Fibroblast of lung (primary cell): ENCODE results near the gene CCSER2. TPM values are rescaled to one million over a fixed set of nuclear protein-coding genes. Genes with fewer than 3 reads are reported as not detected.

ENCODE experiments used
- DNase-seq, 2 donors: peaks; one replicate each; pipeline versions ENCODE4 v3.0.0 to v3.0.0-alpha.2; 2010; ENCODE audit warnings: low read depth in 2 of 2
- H2AFZ ChIP-seq: 2 replicates; pipeline ENCODE4 v1.5.1; 2012; ENCODE audit warnings: low read length, control low read depth, inconsistent platforms
- H3K27ac ChIP-seq: 2 replicates; pipeline ENCODE4 v1.5.1; 2011; ENCODE audit warnings: low read length, control low read depth; ENCODE audit not compliant: insufficient read depth
- H3K27me3 ChIP-seq: 2 replicates; pipeline ENCODE4 v1.5.1; 2011; ENCODE audit warnings: mild to moderate bottlenecking, low read length; ENCODE audit not compliant: control insufficient read depth, insufficient read depth
- H3K36me3 ChIP-seq: 2 replicates; pipeline ENCODE4 v1.5.1; 2011; ENCODE audit warnings: low read length; ENCODE audit not compliant: control insufficient read depth, insufficient read depth
- H3K4me1 ChIP-seq: 2 replicates; pipeline ENCODE4 v1.5.1; 2011; ENCODE audit warnings: low read length; ENCODE audit not compliant: control insufficient read depth, insufficient read depth; ENCODE audit errors: extremely low read depth
- H3K4me2 ChIP-seq: 2 replicates; pipeline ENCODE4 v1.5.1; 2011; ENCODE audit warnings: low read length, control low read depth; ENCODE audit not compliant: insufficient read depth; ENCODE audit errors: extremely low read depth
- H3K4me3 ChIP-seq, 4 experiments: fragments of 200-600 bp in 1 of 4; sonication (generic) in 1 of 4; replicated peaks in 1 of 4; 2 replicates each; pipeline ENCODE4 v1.5.1; 2011 to 2016; ENCODE audit warnings: low read length in 4 of 4, low read depth in 3 of 4, mild to moderate bottlenecking in 3 of 4, control low read depth in 2 of 4, inconsistent platforms in 1 of 4, mixed read lengths in 1 of 4; ENCODE audit not compliant: insufficient read depth in 1 of 4; ENCODE audit errors: control extremely low read depth in 1 of 4
- H3K79me2 ChIP-seq: 2 replicates; pipeline ENCODE4 v1.5.1; 2012; ENCODE audit warnings: mild to moderate bottlenecking, low read length, inconsistent platforms; ENCODE audit not compliant: control insufficient read depth, insufficient read depth
- H3K9ac ChIP-seq: 2 replicates; pipeline ENCODE4 v1.5.1; 2011; ENCODE audit warnings: mild to moderate bottlenecking, low read length, control low read depth; ENCODE audit not compliant: insufficient read depth
- H3K9me3 ChIP-seq: 2 replicates; pipeline ENCODE4 v1.5.1; 2012; ENCODE audit warnings: low read depth, low read length; ENCODE audit not compliant: control insufficient read depth, insufficient read depth
- H4K20me1 ChIP-seq: 2 replicates; pipeline ENCODE4 v1.5.1; 2011; ENCODE audit warnings: low read length; ENCODE audit not compliant: control insufficient read depth, insufficient read depth; ENCODE audit errors: extremely low read depth
- CTCF ChIP-seq, 2 donors: IDR thresholded peaks in 1 of 2; conservative IDR thresholded peaks in 1 of 2; 1 replicate in 1 of 2; 2 replicates in 1 of 2; pipeline ENCODE4 v1.5.1; 2011 to 2012; ENCODE audit warnings: low read length in 2 of 2, control low read depth in 1 of 2, inconsistent platforms in 1 of 2, low read depth in 1 of 2, mild to moderate bottlenecking in 1 of 2
- EZH2 ChIP-seq: IDR thresholded peaks from 2 replicates; pipeline ENCODE4 v1.5.1; 2012; ENCODE audit warnings: low read length, control low read depth, mild to moderate bottlenecking; ENCODE audit errors: missing control alignments
- polyA plus RNA-seq, 2 donors: library from polyadenylated mRNA; depleted of rRNA in 1 of 2; stranded (reverse) in 1 of 2; unstranded in 1 of 2; fragments of >200 nt; gene quantifications; 2 replicates each; pipeline ENCODE4 v1.2.1, GENCODE V29; 2011 to 2012; ENCODE audit warnings: missing spikeins in 1 of 2
- total RNA-seq: library from RNA; depleted of rRNA; stranded (reverse); fragments of >200 nt; gene quantifications from 2 replicates; pipeline ENCODE4 v1.2.1, GENCODE V29; 2014

CCSER2 gene
- total and polyA plus RNA-seq, 2 donors (not counting 1 experiment from before 2014, with no cell fraction given), result 28.2 to 65.4 TPM

GRCh38 chr10:84452003-84452402 lies 123.6 kb downstream of the CCSER2 start:
- no peak overlapping the region for H3K9ac ChIP-seq
- peak in 1 of 2 donors; percentile 42 for DNase-seq
- no peak overlapping the region for H2AFZ ChIP-seq
- no peaks in the 10 kb centered on the region for H3K9me3 ChIP-seq
- no peak for TF ChIP-seq EZH2
- no peak for TF ChIP-seq CTCF (conservative IDR thresholded peaks at IDR 0.05 in 1 of 2, IDR thresholded peaks at IDR 0.05 in 1 of 2; ENCODE audit: low read depth in 1 of 2, low read length in 2 of 2)
- no peak overlapping the region for H3K4me2 ChIP-seq
- no peak overlapping the region for H3K4me3 ChIP-seq
- peaks cover 2% of the 10 kb centered on the region for H3K36me3 ChIP-seq
- no peak overlapping the region for H3K27ac ChIP-seq
- no peaks in the 10 kb centered on the region for H3K27me3 ChIP-seq
- H3K79me2 ChIP-seq, result no peaks in the 10 kb centered on the region
- no peaks in the 10 kb centered on the region for H4K20me1 ChIP-seq
- H3K4me1 ChIP-seq, result no peaks in the 10 kb centered on the region

- TF ChIP-seq EZH2 (no peak), CTCF (conservative IDR thresholded peaks at IDR 0.05 in 1 of 2, IDR thresholded peaks at IDR 0.05 in 1 of 2; ENCODE audit: low read depth in 1 of 2, low read length in 2 of 2) (no peak)
- Histone ChIP-seq H3K27me3 (no peaks in the 10 kb centered on the region), H3K9ac (no peak overlapping the region), H3K9me3 (no peaks in the 10 kb centered on the region), H3K27ac (no peak overlapping the region), H3K79me2 (no peaks in the 10 kb centered on the region), H3K4me3 (no peak overlapping the region), H4K20me1 (no peaks in the 10 kb centered on the region), H2AFZ (no peak overlapping the region), H3K36me3 (no peaks in the 10 kb centered on the region), H3K4me1 (no peaks in the 10 kb centered on the region), H3K4me2 (no peak overlapping the region)
- no peak for DNase-seq
Measured at GRCh38 chr10:84453303-84453702, 124.9 kb downstream of the CCSER2 start.

GRCh38 chr10:84456126-84456525 lies 127.7 kb downstream of the CCSER2 start:
- no peak overlapping the region for H3K4me2 ChIP-seq
- H4K20me1 ChIP-seq, result no peaks in the 10 kb centered on the region
- TF ChIP-seq EZH2 (no peak), CTCF (conservative IDR thresholded peaks at IDR 0.05 in 1 of 2, IDR thresholded peaks at IDR 0.05 in 1 of 2; ENCODE audit: low read depth in 1 of 2, low read length in 2 of 2) (no peak)
- H3K36me3 ChIP-seq, result no peaks in the 10 kb centered on the region
- no peak for DNase-seq
- H2AFZ ChIP-seq, result no peak overlapping the region
- no peak overlapping the region for H3K9ac ChIP-seq
- H3K4me3 ChIP-seq, result no peak overlapping the region
- H3K9me3 ChIP-seq, result no peaks in the 10 kb centered on the region
- no peaks in the 10 kb centered on the region for H3K27me3 ChIP-seq
- H3K4me1 ChIP-seq, result no peaks in the 10 kb centered on the region
- no peak overlapping the region for H3K27ac ChIP-seq
- no peaks in the 10 kb centered on the region for H3K79me2 ChIP-seq
